ENCODE data around the gene CUX1. TPM values are rescaled to one million over a fixed set of nuclear protein-coding genes. Genes with fewer than 3 reads are reported as not detected.

Gene CUX1
- total and polyA plus RNA-seq, 10 of the 15 experiments (the other 5 are each of a cell fraction or from before 2014, with no cell fraction given): 6.1 to 48.6 (median 25.9) TPM

GRCh38 chr7:102029616-102030015 is 212.2 kb downstream of the CUX1 start:
- ATAC-seq: no peak
- in situ Hi-C loops (cut with MboI) (no loop called here), intact Hi-C loops (cut with micrococcal nuclease; ENCODE audit: unreplicated experiment) (loop anchor here (5.0 kb wide), 1 partner anchor 37 kb away; no protein-coding TSS in a partner anchor)
- TF ChIP-seq ZNF384 (IDR thresholded peaks at IDR 0.05; ENCODE audit: borderline replicate concordance, low read depth, low read length) (no peak), ZBTB11 (CRISPR knock-in tag; IDR thresholded peaks at IDR 0.05) (no peak), ZZZ3 (IDR thresholded peaks at IDR 0.05; ENCODE audit: control insufficient read depth, insufficient read length, low read depth) (no peak), REST (IDR thresholded peaks at IDR 0.05; ENCODE audit: low read depth, low read length) (no peak), HDGF (IDR thresholded peaks at IDR 0.05) (no peak), CBFB (IDR thresholded peaks at IDR 0.05; ENCODE audit: low read depth) (no peak), KDM1A (IDR thresholded peaks at IDR 0.05; ENCODE audit: borderline replicate concordance) (no peak), RBBP5 (conservative IDR thresholded peaks at IDR 0.05) (no peak), ZBTB33 (IDR thresholded peaks at IDR 0.05) (no peak), NFYB (IDR thresholded peaks at IDR 0.05; ENCODE audit: insufficient read depth, low read depth, low read length) (no peak)
- TF ChIP-seq, protein P1, sequence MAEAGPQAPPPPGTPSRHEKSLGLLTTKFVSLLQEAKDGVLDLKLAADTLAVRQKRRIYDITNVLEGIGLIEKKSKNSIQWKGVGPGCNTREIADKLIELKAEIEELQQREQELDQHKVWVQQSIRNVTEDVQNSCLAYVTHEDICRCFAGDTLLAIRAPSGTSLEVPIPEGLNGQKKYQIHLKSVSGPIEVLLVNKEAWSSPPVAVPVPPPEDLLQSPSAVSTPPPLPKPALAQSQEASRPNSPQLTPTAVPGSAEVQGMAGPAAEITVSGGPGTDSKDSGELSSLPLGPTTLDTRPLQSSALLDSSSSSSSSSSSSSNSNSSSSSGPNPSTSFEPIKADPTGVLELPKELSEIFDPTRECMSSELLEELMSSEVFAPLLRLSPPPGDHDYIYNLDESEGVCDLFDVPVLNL (IDR thresholded peaks at IDR 0.05; ENCODE audit: low read depth, low read length): no peak
- RAD21 ChIA-PET (ENCODE audit: unreplicated experiment): interaction anchor here (3.7 kb wide), 1 partner anchor 44 kb away, joined by 20 read pairs; no protein-coding TSS in a partner anchor
- no peaks in the 10 kb centered on the region for H3K27me3 ChIP-seq (replicated peaks in 1 of 2; ENCODE audit: control insufficient read depth in 2 of 2, insufficient read depth in 2 of 2, low read length in 1 of 2)
- POLR2A ChIA-PET: no interaction called here
- no peaks in the 10 kb centered on the region; the same call in 1 of the 2 replicates for H3K79me2 ChIP-seq (ENCODE audit: control insufficient read depth, insufficient read depth, low read length)
- H2AFZ ChIP-seq (ENCODE audit: control insufficient read depth, low read depth, low read length): no peak overlapping the region
- peaks cover 1 to 18% of the 10 kb centered on the region in 2 experiments; a peak in 2 of 4 replicates for H3K36me3 ChIP-seq (ENCODE audit: control insufficient read depth in 2 of 2, insufficient read depth in 2 of 2, low read length in 1 of 2)
- 81% methylated on average over 6 of the region's 6 CpGs for WGBS (ENCODE audit: insufficient coverage, insufficient replicate concordance, low lambda C conversion rate, missing lambda C conversion rate)
- H3K4me1 ChIP-seq (ENCODE audit: control insufficient read depth, insufficient read depth, low read length): peaks cover 26% of the 10 kb centered on the region
- H4K20me1 ChIP-seq (ENCODE audit: control insufficient read depth, insufficient read depth): no peaks in the 10 kb centered on the region
- BruUV-seq (replicated peaks): no TSS peak
- no peak overlapping the region for H3K4me2 ChIP-seq (ENCODE audit: control insufficient read depth, insufficient read depth)
- H3K9ac ChIP-seq (ENCODE audit: control insufficient read depth, insufficient read depth, low read length): no peak overlapping the region
- CTCF ChIA-PET: interaction anchor here (0.6 kb wide), 1 partner anchor 318 kb away, joined by 3 read pairs; no protein-coding TSS in a partner anchor
- no peak for FAIRE-seq
- SMC1A ChIA-PET (ENCODE audit: uncharacterized antibody, unreplicated experiment): interaction anchor here (1.0 to 1.8 kb wide), 4 partner anchors 38 to 72 kb away, joined by 3 to 5 read pairs (median 4); no protein-coding TSS in a partner anchor
- H3K27ac ChIP-seq (ENCODE audit: control insufficient read depth, insufficient read depth): no peak overlapping the region
- no peaks in the 10 kb centered on the region; the same call in 2 of the 3 replicates for H3K9me3 ChIP-seq (replicated peaks; ENCODE audit: control insufficient read depth, insufficient read depth, low read length)
- no peak for DNase-seq (ENCODE audit: low read depth, low spot score)
- H3K4me3 ChIP-seq: no peak overlapping the region
